Esophagus squamous epithelium (tissue), 5 donors: ENCODE measurements around the gene DOCK3. TPM values are rescaled to one million over a fixed set of nuclear protein-coding genes. Genes with fewer than 3 reads are reported as not detected.

ENCODE experiments used
- DNase-seq: peaks from one replicate; lab custom pipeline; 2025; lab: John Stamatoyannopoulos, UW
- H3K27ac ChIP-seq, 4 donors: fragments of 200-600 bp; sonication (generic); one replicate each; pipeline ENCODE4 v1.5.1; 2016 to 2019; ENCODE audit warnings: mild to moderate bottlenecking in 1 of 4
- H3K27me3 ChIP-seq, 4 donors: fragments of 200-600 bp; sonication (generic); 1 replicate in 3 of 4; 2 replicates in 1 of 4; pipeline versions ENCODE4 v1.5.1 to v1.6.0; 2017 to 2021; ENCODE audit warnings: antibody characterized with exemption in 1 of 4
- H3K36me3 ChIP-seq, 3 donors: fragments of 200-600 bp; sonication (generic); one replicate each; pipeline ENCODE4 v1.5.1; 2016 to 2019
- H3K4me1 ChIP-seq, 3 donors: fragments of 200-600 bp; sonication (generic); one replicate each; pipeline ENCODE4 v1.5.1; 2017 to 2019
- H3K4me3 ChIP-seq, 4 donors: fragments of 200-600 bp; sonication (generic); 1 replicate in 3 of 4; 2 replicates in 1 of 4; pipeline ENCODE4 v1.5.1; 2016 to 2019; ENCODE audit warnings: mild to moderate bottlenecking in 2 of 4, moderate library complexity in 1 of 4
- H3K9me3 ChIP-seq, 3 donors: fragments of 200-600 bp; sonication (generic); one replicate each; pipeline ENCODE4 v1.5.1; 2016 to 2019
- POLR2A ChIP-seq, 4 donors: fragments of 450-650 bp; IDR thresholded peaks; one replicate each; pipeline ENCODE4 v1.6.1; 2017; ENCODE audit warnings: antibody characterized with exemption in 4 of 4, mild to moderate bottlenecking in 4 of 4, moderate library complexity in 3 of 4
- WGBS, 2 donors: methylation state at CpG; one replicate each; pipeline ENCODE4 v1.1.5; 2018; 5-methylcytosine and 5-hydroxymethylcytosine counted together
- intact Hi-C: fragments of 100-400 bp; cut with DNase I; formaldehyde crosslinking; loops from one replicate; pipeline ENCODE4 v1.15.0; 2022
- total RNA-seq, 4 donors: library from RNA; depleted of rRNA; stranded (reverse); fragments of >200 nt; gene quantifications; one replicate each; pipeline ENCODE4 v1.1.0, GENCODE V29; 2016
- TF ChIP-seq, protein P1 (sequence below), 6 experiments: fragments of 450-650 bp in 4 of 6; fragments of 200-600 bp in 2 of 6; sonication (generic) in 2 of 6; IDR thresholded peaks; one replicate each; pipeline ENCODE4 v1.5.1; 2016 to 2019; ENCODE audit warnings: antibody characterized with exemption in 6 of 6, mild to moderate bottlenecking in 4 of 6, moderate library complexity in 4 of 6
- donor health status: DM: yes; HTN: yes; CAD: no.

DOCK3 gene
- total RNA-seq, 4 donors from 2014 or later = 0.92 to 1.7 (median 1.4) TPM

- H3K9me3 ChIP-seq = no peaks in the 10 kb centered on the region
- H3K4me3 ChIP-seq = no peak overlapping the region
- H3K27ac ChIP-seq = no peak overlapping the region
- H3K4me1 ChIP-seq = no peaks in the 10 kb centered on the region
- no peaks in the 10 kb centered on the region for H3K27me3 ChIP-seq
- intact Hi-C loops = no loop called here
- H3K36me3 ChIP-seq = peaks cover 0 to 95% (median 7%) of the 10 kb centered on the region in 3 donors
- no peak for DNase-seq
- TF ChIP-seq, protein P1, sequence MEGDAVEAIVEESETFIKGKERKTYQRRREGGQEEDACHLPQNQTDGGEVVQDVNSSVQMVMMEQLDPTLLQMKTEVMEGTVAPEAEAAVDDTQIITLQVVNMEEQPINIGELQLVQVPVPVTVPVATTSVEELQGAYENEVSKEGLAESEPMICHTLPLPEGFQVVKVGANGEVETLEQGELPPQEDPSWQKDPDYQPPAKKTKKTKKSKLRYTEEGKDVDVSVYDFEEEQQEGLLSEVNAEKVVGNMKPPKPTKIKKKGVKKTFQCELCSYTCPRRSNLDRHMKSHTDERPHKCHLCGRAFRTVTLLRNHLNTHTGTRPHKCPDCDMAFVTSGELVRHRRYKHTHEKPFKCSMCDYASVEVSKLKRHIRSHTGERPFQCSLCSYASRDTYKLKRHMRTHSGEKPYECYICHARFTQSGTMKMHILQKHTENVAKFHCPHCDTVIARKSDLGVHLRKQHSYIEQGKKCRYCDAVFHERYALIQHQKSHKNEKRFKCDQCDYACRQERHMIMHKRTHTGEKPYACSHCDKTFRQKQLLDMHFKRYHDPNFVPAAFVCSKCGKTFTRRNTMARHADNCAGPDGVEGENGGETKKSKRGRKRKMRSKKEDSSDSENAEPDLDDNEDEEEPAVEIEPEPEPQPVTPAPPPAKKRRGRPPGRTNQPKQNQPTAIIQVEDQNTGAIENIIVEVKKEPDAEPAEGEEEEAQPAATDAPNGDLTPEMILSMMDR (IDR thresholded peaks at IDR 0.05) = no peak
- no peak for TF ChIP-seq POLR2A (IDR thresholded peaks at IDR 0.05)
Observed at GRCh38 chr3:51403675-51404074, 728.9 kb downstream of the DOCK3 start.

GRCh38 chr3:51408021-51408420 is 733.3 kb downstream of the DOCK3 start:
- Histone ChIP-seq H3K4me3 (no peak overlapping the region), H3K9me3 (no peaks in the 10 kb centered on the region), H3K4me1 (no peaks in the 10 kb centered on the region), H3K36me3 (peaks cover 0 to 95% (median 11%) of the 10 kb centered on the region in 3 donors), H3K27ac (no peak overlapping the region), H3K27me3 (no peaks in the 10 kb centered on the region)
- DNase-seq = no peak
- TF ChIP-seq, protein P1 (IDR thresholded peaks at IDR 0.05) = no peak
- no peak for TF ChIP-seq POLR2A (IDR thresholded peaks at IDR 0.05)
- intact Hi-C loops = no loop called here
- 80 to 95% methylated on average over 2 of the region's 2 CpGs for WGBS, 2 donors

DNA sequence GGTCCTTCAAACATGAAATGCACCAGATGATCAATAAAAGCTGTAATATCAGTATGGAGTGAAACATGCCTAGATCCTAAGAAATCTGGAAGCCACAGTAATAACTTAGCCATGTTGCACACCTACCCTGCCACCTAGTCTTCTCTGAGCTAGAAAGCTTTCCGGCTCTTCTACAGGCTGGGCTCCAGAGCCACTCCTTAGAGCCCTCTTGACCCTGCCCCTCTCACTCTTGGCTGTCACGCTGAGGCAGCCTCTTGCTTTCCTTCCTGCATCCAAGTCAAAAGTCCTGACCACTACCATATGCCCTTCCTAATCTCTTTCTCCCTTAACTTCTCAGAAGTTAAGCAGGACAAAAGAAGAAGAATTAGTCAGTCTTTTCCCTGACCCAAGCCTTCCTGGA is 734.1 kb downstream of the DOCK3 start:
- Histone ChIP-seq H3K9me3 (no peaks in the 10 kb centered on the region), H3K36me3 (peaks cover 0 to 95% (median 6%) of the 10 kb centered on the region in 3 donors), H3K27ac (no peak overlapping the region), H3K4me1 (no peaks in the 10 kb centered on the region), H3K4me3 (no peak overlapping the region), H3K27me3 (no peaks in the 10 kb centered on the region)
- DNase-seq = no peak
- WGBS, 2 donors = 65 to 70% methylated on average over 2 of the region's 2 CpGs
- intact Hi-C loops = no loop called here
- TF ChIP-seq, protein P1 (IDR thresholded peaks at IDR 0.05) = no peak
- TF ChIP-seq POLR2A (IDR thresholded peaks at IDR 0.05) = no peak

- Histone ChIP-seq H3K27ac (no peak overlapping the region), H3K4me1 (no peaks in the 10 kb centered on the region), H3K4me3 (no peak overlapping the region), H3K27me3 (no peaks in the 10 kb centered on the region), H3K9me3 (no peaks in the 10 kb centered on the region), H3K36me3 (peaks cover 10 to 96% (median 26%) of the 10 kb centered on the region in 3 donors)
- 87 to 94% methylated on average over 3 of the region's 3 CpGs for WGBS, 2 donors
- TF ChIP-seq, protein P1 (IDR thresholded peaks at IDR 0.05) = no peak
- no peak for TF ChIP-seq POLR2A (IDR thresholded peaks at IDR 0.05)
- intact Hi-C loops = no loop called here
- no peak for DNase-seq
Observed at GRCh38 chr3:51422211-51422610, 747.5 kb downstream of the DOCK3 start.

GRCh38 chr3:51426921-51427320 is 752.2 kb downstream of the DOCK3 start:
- peaks cover 0 to 96% (median 19%) of the 10 kb centered on the region in 3 donors for H3K36me3 ChIP-seq
- WGBS, 2 donors = 91 to 92% methylated on average over 4 of the region's 4 CpGs
- H3K9me3 ChIP-seq = no peaks in the 10 kb centered on the region
- no peaks in the 10 kb centered on the region for H3K27me3 ChIP-seq
- TF ChIP-seq, protein P1 (IDR thresholded peaks at IDR 0.05) = no peak
- TF ChIP-seq POLR2A (IDR thresholded peaks at IDR 0.05) = no peak
- intact Hi-C loops = no loop called here
- H3K4me3 ChIP-seq = no peak overlapping the region
- H3K27ac ChIP-seq = no peak overlapping the region
- no peak for DNase-seq
- no peaks in the 10 kb centered on the region for H3K4me1 ChIP-seq
